Psoas muscle (tissue), 8 donors: ENCODE measurements around the gene IYD. TPM values are rescaled to one million over a fixed set of nuclear protein-coding genes. Genes with fewer than 3 reads are reported as not detected.
A peak's percentile ranks its signal among the peaks of the same experiment; 100 is the strongest.

Experiments
- ATAC-seq, 4 donors: fragments of 200-7000 bp; cut with Tn5 transposase; one replicate each; pipeline ENCODE4 v1.9.1; 2020; ENCODE audit warnings: moderate library complexity in 3 of 4, mild to moderate bottlenecking in 2 of 4
- DNase-seq, 2 donors: peaks; one replicate each; pipeline ENCODE4 v3.0.0-alpha.2; 2020
- H3K27ac ChIP-seq: fragments of 200-600 bp; one replicate; pipeline ENCODE4 v1.8.0; 2022
- H3K27me3 ChIP-seq, 3 donors: fragments of 200-600 bp in 1 of 3; one replicate each; pipeline versions ENCODE4 v1.6.1 to v1.8.0; 2013 to 2022; ENCODE audit warnings: low read length in 2 of 3, mild to moderate bottlenecking in 2 of 3, moderate library complexity in 1 of 3; ENCODE audit not compliant: insufficient read depth in 3 of 3
- H3K36me3 ChIP-seq, 2 donors: fragments of 200-600 bp in 1 of 2; one replicate each; pipeline versions ENCODE4 v1.6.1 to v1.8.0; 2013 to 2022; ENCODE audit warnings: low read depth in 1 of 2, mild to moderate bottlenecking in 1 of 2, moderate library complexity in 1 of 2; ENCODE audit not compliant: insufficient read depth in 1 of 2
- H3K4me1 ChIP-seq: fragments of 200-600 bp; one replicate; pipeline ENCODE4 v1.8.0; 2022
- H3K4me3 ChIP-seq: fragments of 200-600 bp; one replicate; pipeline ENCODE4 v1.8.0; 2022; ENCODE audit warnings: mild to moderate bottlenecking
- H3K9me3 ChIP-seq: fragments of 200-600 bp; one replicate; pipeline ENCODE4 v1.8.0; 2022
- CTCF ChIP-seq: fragments of 200-600 bp; IDR thresholded peaks from one replicate; pipeline ENCODE4 v1.8.0; 2022; ENCODE audit warnings: antibody characterized with exemption
- WGBS, 3 donors: extraction: QIAGEN DNeasy Blood & Tissue Kit; methylation state at CpG; one replicate each; pipeline versions ENCODE4 v1.1.6 to v1.1.7; 2013; 5-methylcytosine and 5-hydroxymethylcytosine counted together
- intact Hi-C, 2 donors: fragments of 100-400 bp; cut with DNase I; formaldehyde crosslinking; loops; one replicate each; pipeline versions ENCODE4 v1.11.0 to v1.14.2; 2022
- polyA plus RNA-seq, 3 donors: library from polyadenylated mRNA; stranded (reverse); fragments of 200-250 nt; gene quantifications; one replicate each; pipeline ENCODE4 v1.2.3, GENCODE V29; 2013
- total RNA-seq, 4 donors: library from RNA; stranded (reverse); fragmentation: NEBNext Ultra II Directional in 2 of 4; extraction: Animal tissue kit (Norgen Biotek cat#: 25700) in 2 of 4; gene quantifications; one replicate each; pipeline versions ENCODE4 v1.2.1 to v1.2.4, GENCODE V29; 2021 to 2023
- donor health status: healthy with polysubstance abuse.
- donor health status: DM: no; HTN: no; CAD: no; lungs with moderate emphysema.
- donor health status: Bipolar disorder and iron deficiency.
- donor health status: healthy.
- donor health status: DM: yes; HTN: yes; CAD: no.
- donor health status: DM: no; HTN: no; CAD: no.
- donor health status: DM: no; HTN: no; CAD: no.
- donor health status: DM: yes; HTN: yes; CAD: no.

The IYD gene
- total and polyA plus RNA-seq, 7 donors: 0.04 to 0.28 (median 0.05) TPM; not detected in 4

GRCh38 chr6:150394053-150394898 lies 25.5 kb downstream of the IYD start:
- no peak for TF ChIP-seq CTCF
- H3K27ac ChIP-seq: no peak overlapping the region
- no peaks in the 10 kb centered on the region for H3K27me3 ChIP-seq
- no peak for DNase-seq
- ATAC-seq: no peak
- no peak overlapping the region for H3K4me3 ChIP-seq
- no peaks in the 10 kb centered on the region for H3K9me3 ChIP-seq
- 81 to 91% (median 90%) methylated on average over 6 of the region's 6 CpGs for WGBS, 3 donors
- no peaks in the 10 kb centered on the region for H3K4me1 ChIP-seq
- intact Hi-C loops: loop anchor here in 1 of 2 donors (2.0 kb wide), 1 partner anchor 313 kb away; no protein-coding TSS in a partner anchor
- H3K36me3 ChIP-seq: no peaks in the 10 kb centered on the region

GRCh38 chr6:150394899-150395295 lies 26.1 kb downstream of the IYD start:
- no peaks in the 10 kb centered on the region for H3K36me3 ChIP-seq
- 60 to 85% (median 80%) methylated on average over 3 of the region's 3 CpGs for WGBS, 3 donors
- intact Hi-C loops: loop anchor here (2.0 to 5.0 kb wide), 2 partner anchors 313 to 314 kb away; no protein-coding TSS in a partner anchor
- no peak overlapping the region for H3K4me3 ChIP-seq
- no peak for DNase-seq
- no peaks in the 10 kb centered on the region for H3K4me1 ChIP-seq
- no peak for ATAC-seq
- H3K9me3 ChIP-seq: no peaks in the 10 kb centered on the region
- no peaks in the 10 kb centered on the region for H3K27me3 ChIP-seq
- no peak for TF ChIP-seq CTCF
- no peak overlapping the region for H3K27ac ChIP-seq

GRCh38 chr6:150395388-150396009 lies 26.7 kb downstream of the IYD start:
- no peaks in the 10 kb centered on the region for H3K36me3 ChIP-seq
- intact Hi-C loops: loop anchor here (2.0 to 5.0 kb wide), 2 partner anchors 313 to 315 kb away; no protein-coding TSS in a partner anchor
- 51 to 56% (median 52%) methylated on average over 12 of the region's 12 CpGs for WGBS, 3 donors

More at GRCh38 chr6:150395388-150396009, 26.7 kb downstream of the IYD start:
- no peak overlapping the region for H3K27ac ChIP-seq
- DNase-seq (no peak), ATAC-seq (peak; percentile 67 to 85 (median 84))
- no peaks in the 10 kb centered on the region for H3K4me1 ChIP-seq
- no peaks in the 10 kb centered on the region for H3K9me3 ChIP-seq
- no peak overlapping the region for H3K4me3 ChIP-seq
- peak; percentile 73 for TF ChIP-seq CTCF
- H3K27me3 ChIP-seq: no peaks in the 10 kb centered on the region
